Panc1 (cell line): Measurements from ENCODE around the gene ADRM1. TPM values are rescaled to one million over a fixed set of nuclear protein-coding genes. Genes with fewer than 3 reads are reported as not detected.

ENCODE experiments used
- ATAC-seq: fragments of 200-7000 bp; cut with Tn5 transposase; 2 replicates; pipeline ENCODE4 v1.9.1; 2020; ENCODE audit warnings: mild to moderate bottlenecking, moderate library complexity
- BruUV-seq: library from RNA; stranded (reverse); fragments of 400-500 nt; replicated peaks from 2 replicates; lab custom pipeline; 2021; lab: Mats Ljungman, UMichigan
- CTCF ChIA-PET: fragments of 300-600 bp; sonication (Branson Sonifier 250); formaldehyde crosslinking; loops from one replicate; lab custom pipeline; 2022; ENCODE audit warnings: antibody characterized with exemption; lab: Charles Lee
- POLR2A ChIA-PET: fragments of 300-600 bp; sonication (Branson Sonifier 250); formaldehyde crosslinking; loops from one replicate; lab custom pipeline; 2022; ENCODE audit warnings: antibody characterized with exemption; lab: Charles Lee
- DNase-seq: peaks from one replicate; pipeline ENCODE4 v3.0.0-alpha.2; 2010; ENCODE audit warnings: low read depth, low spot score
- H3K27ac ChIP-seq: 2 replicates; pipeline ENCODE4 v1.5.1; 2011; ENCODE audit warnings: mild to moderate bottlenecking, low read length, inconsistent platforms
- H3K27me3 ChIP-seq: fragments of 200-500 bp; sonication (Bioruptor generic); 2 replicates; pipeline ENCODE4 v1.6.0; 2014; ENCODE audit warnings: low read length, inconsistent platforms; ENCODE audit not compliant: control insufficient read depth, insufficient read depth
- H3K36me3 ChIP-seq: fragments of 200-500 bp; sonication (Bioruptor generic); 2 replicates; pipeline ENCODE4 v1.5.1; 2014; ENCODE audit warnings: inconsistent platforms, mild to moderate bottlenecking, low read length, moderate library complexity; ENCODE audit not compliant: control insufficient read depth, insufficient read depth
- H3K4me1 ChIP-seq: 2 replicates; pipeline ENCODE4 v1.5.1; 2011; ENCODE audit warnings: inconsistent platforms, mild to moderate bottlenecking, low read length, moderate library complexity; ENCODE audit not compliant: control insufficient read depth, insufficient read depth
- H3K4me3 ChIP-seq, 2 experiments: 2 replicates each; pipeline ENCODE4 v1.5.1; 2011 to 2012; ENCODE audit warnings: low read depth in 2 of 2, low read length in 2 of 2, mild to moderate bottlenecking in 2 of 2, inconsistent platforms in 1 of 2, moderate library complexity in 1 of 2
- H3K9me3 ChIP-seq: fragments of 200-500 bp; sonication (Bioruptor generic); 2 replicates; pipeline ENCODE4 v1.5.1; 2014; ENCODE audit warnings: low read depth, mild to moderate bottlenecking, inconsistent platforms, low read length, moderate library complexity; ENCODE audit not compliant: control insufficient read depth, insufficient read depth
- POLR2AphosphoS5 ChIP-seq: IDR thresholded peaks from 2 replicates; pipeline ENCODE4 v1.6.1; 2012; ENCODE audit warnings: mild to moderate bottlenecking, low read depth, low read length, moderate library complexity
- SIN3A ChIP-seq: IDR thresholded peaks from 2 replicates; pipeline ENCODE4 v1.6.1; 2012; ENCODE audit warnings: low read depth, mild to moderate bottlenecking, low read length, moderate library complexity, borderline replicate concordance; ENCODE audit not compliant: insufficient read depth
- TCF7L2 ChIP-seq: IDR thresholded peaks from 2 replicates; pipeline ENCODE4 v1.6.1; 2011; ENCODE audit warnings: mild to moderate bottlenecking, low read depth, low read length, inconsistent platforms
- in situ Hi-C: cut with HindIII; loops from 2 replicates; pipeline ENCODE4 v1.10.0; 2016; ENCODE audit warnings: low sequenced_read_pairs, low pct_unique_long_range_greater_than_20kb
- intact Hi-C: fragments of 100-400 bp; cut with micrococcal nuclease; formaldehyde crosslinking; loops from one replicate; pipeline ENCODE4 v1.10.0; 2022; ENCODE audit not compliant: unreplicated experiment
- total RNA-seq: library from RNA; stranded (reverse); gene quantifications from one replicate; pipeline ENCODE4 v1.2.1, GENCODE V29; 2021; ENCODE audit not compliant: unreplicated experiment
- TF ChIP-seq, protein P1 (sequence below), 2 experiments: IDR thresholded peaks; 2 replicates each; pipeline ENCODE4 v1.6.1; 2011 to 2012; ENCODE audit warnings: low read depth in 2 of 2, control low read depth in 1 of 2, low read length in 1 of 2, mild to moderate bottlenecking in 1 of 2, moderate library complexity in 1 of 2; ENCODE audit not compliant: insufficient read depth in 1 of 2
- TF ChIP-seq, protein P2 (sequence below): fragments of 450-650 bp; IDR thresholded peaks from 2 replicates; pipeline ENCODE4 v1.5.1; 2017; ENCODE audit warnings: mild to moderate bottlenecking

Gene ADRM1
- total RNA-seq, 1 experiment from 2014 or later = 194 TPM

DNA sequence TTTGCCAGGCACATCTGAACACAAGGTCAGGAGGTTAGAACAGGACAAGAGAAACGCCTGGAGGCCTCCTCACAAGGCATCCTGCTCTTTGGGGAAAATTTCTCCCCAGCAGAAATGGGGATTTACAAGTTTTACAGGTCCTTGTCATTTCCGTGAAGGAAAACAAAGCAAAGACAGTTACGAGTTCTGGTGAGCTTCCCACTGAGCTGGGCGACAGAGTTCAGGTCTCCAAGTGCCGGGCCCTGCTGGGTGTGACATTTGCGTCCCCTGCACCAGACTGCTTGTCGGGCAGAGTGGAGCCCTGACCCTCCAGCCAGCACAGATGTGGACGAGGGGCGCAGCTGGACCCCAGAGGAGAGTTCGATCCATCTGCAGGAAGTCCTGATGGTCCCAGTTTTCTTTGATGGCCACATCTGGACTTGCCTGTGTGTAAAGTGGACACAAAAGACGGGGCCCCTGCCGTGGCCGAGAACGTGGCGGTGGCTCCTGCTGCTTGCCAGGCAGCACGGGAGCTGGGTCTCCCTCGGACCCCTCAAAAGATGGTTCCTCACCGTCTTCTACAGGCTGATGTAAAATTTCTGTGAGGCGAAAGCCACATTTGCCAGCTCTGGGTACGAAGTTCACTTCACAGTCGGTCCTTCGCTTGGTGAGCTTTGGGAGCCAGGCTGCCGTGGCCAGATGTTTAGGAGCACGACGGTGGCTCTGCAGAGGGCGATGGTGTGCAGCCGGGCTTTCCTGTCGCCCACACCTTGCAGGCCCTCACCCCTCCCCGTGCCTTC, 5.2 kb upstream of the ADRM1 start:
- DNase-seq = no peak
- H3K36me3 ChIP-seq = peaks cover 3% of the 10 kb centered on the region; the same call in 1 of the 2 replicates
- in situ Hi-C loops (no loop called here), intact Hi-C loops (no loop called here)
- no TSS peak for BruUV-seq
- H3K27ac ChIP-seq = no peak overlapping the region
- POLR2A ChIA-PET = no interaction called here
- H3K9me3 ChIP-seq = no peaks in the 10 kb centered on the region
- no peaks in the 10 kb centered on the region for H3K27me3 ChIP-seq
- no peak for TF ChIP-seq SIN3A
- ATAC-seq = no peak
- no peaks in the 10 kb centered on the region for H3K4me1 ChIP-seq
- H3K4me3 ChIP-seq = no peak overlapping the region
- CTCF ChIA-PET = no interaction called here

DNA sequence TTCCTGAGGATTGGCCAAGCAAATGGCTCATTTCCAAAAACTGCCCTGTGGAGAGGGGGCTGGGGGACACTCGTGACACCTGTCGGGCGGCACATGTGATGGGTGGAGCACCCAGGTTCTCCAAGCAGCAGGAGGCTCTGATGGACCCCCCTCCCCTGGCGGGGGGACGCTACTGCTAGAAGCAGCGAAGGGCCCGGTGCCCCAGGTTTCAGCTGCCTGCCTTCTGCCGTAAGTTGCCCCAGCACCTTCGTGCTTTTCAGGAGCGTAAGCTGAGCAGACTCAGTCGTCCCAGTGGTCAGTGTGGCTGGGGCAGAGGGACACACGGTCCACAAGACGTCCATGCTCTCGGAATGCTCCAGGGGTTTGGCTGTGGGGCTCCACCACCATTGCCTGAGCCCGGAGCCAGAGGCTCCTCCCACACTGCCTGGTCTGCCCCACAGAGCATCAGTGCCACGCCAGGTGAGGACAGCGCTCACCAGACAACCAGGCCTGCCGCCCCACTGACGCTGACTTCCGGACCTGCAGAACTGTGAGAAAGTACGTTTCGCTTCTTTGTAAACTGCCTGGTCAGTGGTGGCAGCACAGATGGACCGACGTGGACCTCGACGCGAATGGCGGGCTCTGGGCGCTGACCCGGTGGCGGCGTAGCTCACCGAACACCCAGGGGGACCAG, 4.1 kb upstream of the ADRM1 start:
- no peaks in the 10 kb centered on the region for H3K27me3 ChIP-seq
- DNase-seq (no peak), ATAC-seq (no peak)
- no peaks in the 10 kb centered on the region for H3K4me1 ChIP-seq
- intact Hi-C loops (no loop called here), in situ Hi-C loops (no loop called here)
- ChIA-PET POLR2A (interaction anchor here (0.6 kb wide), 1 partner anchor 73 kb away, joined by 12 read pairs; no protein-coding TSS in a partner anchor), CTCF (interaction anchor here (0.6 kb wide), 1 partner anchor 178 kb away, joined by 4 read pairs; no protein-coding TSS in a partner anchor)
- no peak for TF ChIP-seq POLR2AphosphoS5
- TF ChIP-seq, protein P1, sequence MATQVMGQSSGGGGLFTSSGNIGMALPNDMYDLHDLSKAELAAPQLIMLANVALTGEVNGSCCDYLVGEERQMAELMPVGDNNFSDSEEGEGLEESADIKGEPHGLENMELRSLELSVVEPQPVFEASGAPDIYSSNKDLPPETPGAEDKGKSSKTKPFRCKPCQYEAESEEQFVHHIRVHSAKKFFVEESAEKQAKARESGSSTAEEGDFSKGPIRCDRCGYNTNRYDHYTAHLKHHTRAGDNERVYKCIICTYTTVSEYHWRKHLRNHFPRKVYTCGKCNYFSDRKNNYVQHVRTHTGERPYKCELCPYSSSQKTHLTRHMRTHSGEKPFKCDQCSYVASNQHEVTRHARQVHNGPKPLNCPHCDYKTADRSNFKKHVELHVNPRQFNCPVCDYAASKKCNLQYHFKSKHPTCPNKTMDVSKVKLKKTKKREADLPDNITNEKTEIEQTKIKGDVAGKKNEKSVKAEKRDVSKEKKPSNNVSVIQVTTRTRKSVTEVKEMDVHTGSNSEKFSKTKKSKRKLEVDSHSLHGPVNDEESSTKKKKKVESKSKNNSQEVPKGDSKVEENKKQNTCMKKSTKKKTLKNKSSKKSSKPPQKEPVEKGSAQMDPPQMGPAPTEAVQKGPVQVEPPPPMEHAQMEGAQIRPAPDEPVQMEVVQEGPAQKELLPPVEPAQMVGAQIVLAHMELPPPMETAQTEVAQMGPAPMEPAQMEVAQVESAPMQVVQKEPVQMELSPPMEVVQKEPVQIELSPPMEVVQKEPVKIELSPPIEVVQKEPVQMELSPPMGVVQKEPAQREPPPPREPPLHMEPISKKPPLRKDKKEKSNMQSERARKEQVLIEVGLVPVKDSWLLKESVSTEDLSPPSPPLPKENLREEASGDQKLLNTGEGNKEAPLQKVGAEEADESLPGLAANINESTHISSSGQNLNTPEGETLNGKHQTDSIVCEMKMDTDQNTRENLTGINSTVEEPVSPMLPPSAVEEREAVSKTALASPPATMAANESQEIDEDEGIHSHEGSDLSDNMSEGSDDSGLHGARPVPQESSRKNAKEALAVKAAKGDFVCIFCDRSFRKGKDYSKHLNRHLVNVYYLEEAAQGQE (IDR thresholded peaks at IDR 0.05; ENCODE audit: insufficient read depth in 1 of 2, low read depth in 2 of 2, low read length in 1 of 2) = no peak
- TF ChIP-seq TCF7L2 = no peak
- TF ChIP-seq SIN3A = no peak
- TF ChIP-seq, protein P2, sequence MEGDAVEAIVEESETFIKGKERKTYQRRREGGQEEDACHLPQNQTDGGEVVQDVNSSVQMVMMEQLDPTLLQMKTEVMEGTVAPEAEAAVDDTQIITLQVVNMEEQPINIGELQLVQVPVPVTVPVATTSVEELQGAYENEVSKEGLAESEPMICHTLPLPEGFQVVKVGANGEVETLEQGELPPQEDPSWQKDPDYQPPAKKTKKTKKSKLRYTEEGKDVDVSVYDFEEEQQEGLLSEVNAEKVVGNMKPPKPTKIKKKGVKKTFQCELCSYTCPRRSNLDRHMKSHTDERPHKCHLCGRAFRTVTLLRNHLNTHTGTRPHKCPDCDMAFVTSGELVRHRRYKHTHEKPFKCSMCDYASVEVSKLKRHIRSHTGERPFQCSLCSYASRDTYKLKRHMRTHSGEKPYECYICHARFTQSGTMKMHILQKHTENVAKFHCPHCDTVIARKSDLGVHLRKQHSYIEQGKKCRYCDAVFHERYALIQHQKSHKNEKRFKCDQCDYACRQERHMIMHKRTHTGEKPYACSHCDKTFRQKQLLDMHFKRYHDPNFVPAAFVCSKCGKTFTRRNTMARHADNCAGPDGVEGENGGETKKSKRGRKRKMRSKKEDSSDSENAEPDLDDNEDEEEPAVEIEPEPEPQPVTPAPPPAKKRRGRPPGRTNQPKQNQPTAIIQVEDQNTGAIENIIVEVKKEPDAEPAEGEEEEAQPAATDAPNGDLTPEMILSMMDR = no peak
- H3K9me3 ChIP-seq = no peaks in the 10 kb centered on the region
- no peak overlapping the region for H3K27ac ChIP-seq
- no peak overlapping the region for H3K4me3 ChIP-seq
- no TSS peak for BruUV-seq
- H3K36me3 ChIP-seq = peaks cover 5% of the 10 kb centered on the region; the same call in 1 of the 2 replicates
